ENCODE data around the gene CSNK2A3.
"Not testable (repeated sequence)": the region's sequence is repeated elsewhere in the genome, so short reads cannot be mapped to it uniquely, and the experiment has no call there.

The CSNK2A3 gene

GRCh38 chr11:11379661-11380060 is 26.6 kb upstream of the CSNK2A3 start:
- DNase-seq = no peak

GRCh38 chr11:11378184-11378940 is 25.3 kb upstream of the CSNK2A3 start:
- DNase-seq = no peak

- DNase-seq = no peak
Observed at GRCh38 chr11:11374358-11375148, 21.5 kb upstream of the CSNK2A3 start.

GRCh38 chr11:11373934-11374333 is 20.9 kb upstream of the CSNK2A3 start:
- DNase-seq = no peak

GRCh38 chr11:11372461-11372860 is 19.4 kb upstream of the CSNK2A3 start:
- no peak for DNase-seq

GRCh38 chr11:11370962-11371303 is 17.9 kb upstream of the CSNK2A3 start:
- DNase-seq = no peak

GRCh38 chr11:11370255-11370961 is 17.4 kb upstream of the CSNK2A3 start:
- no peak for DNase-seq

- DNase-seq = peak; percentile 34
Observed at GRCh38 chr11:11366793-11367192, 13.7 kb upstream of the CSNK2A3 start.

- no peak for DNase-seq
Observed at GRCh38 chr11:11363674-11364073, 10.6 kb upstream of the CSNK2A3 start.

GRCh38 chr11:11359611-11360010 is 6.6 kb upstream of the CSNK2A3 start:
- DNase-seq = no peak

- DNase-seq = no peak
Observed at GRCh38 chr11:11356842-11357241, 3.8 kb upstream of the CSNK2A3 start.

- DNase-seq = not testable (repeated sequence)
Observed at GRCh38 chr11:11351851-11352250, 1.2 kb downstream of the CSNK2A3 start.

GRCh38 chr11:11351042-11351586 is 1.9 kb downstream of the CSNK2A3 start:
- DNase-seq = no peak

GRCh38 chr11:11349870-11350337 is 3.1 kb downstream of the CSNK2A3 start:
- peak; percentile 76 for DNase-seq

- DNase-seq = peak; percentile 39
Observed at GRCh38 chr11:11349106-11349825, 3.8 kb downstream of the CSNK2A3 start.

- no peak for DNase-seq
Observed at GRCh38 chr11:11348303-11348702, 4.7 kb downstream of the CSNK2A3 start.

GRCh38 chr11:11347592-11347991 is 5.5 kb downstream of the CSNK2A3 start:
- peak; percentile 21 for DNase-seq

- no peak for DNase-seq
Observed at GRCh38 chr11:11346303-11346702, 6.7 kb downstream of the CSNK2A3 start.

- DNase-seq = no peak
Observed at GRCh38 chr11:11345099-11345498, 8.0 kb downstream of the CSNK2A3 start.

GRCh38 chr11:11344045-11344444 is 9.0 kb downstream of the CSNK2A3 start:
- DNase-seq = no peak

- no peak for DNase-seq
Observed at GRCh38 chr11:11338304-11338703, 14.7 kb downstream of the CSNK2A3 start.

- no peak for DNase-seq
Observed at GRCh38 chr11:11336664-11337063, 16.4 kb downstream of the CSNK2A3 start.

GRCh38 chr11:11335043-11335442 is 18.0 kb downstream of the CSNK2A3 start:
- no peak for DNase-seq

Measured in eye (tissue), 1 donor.